Measurements from ENCODE around the gene FBN2.

The FBN2 gene

GRCh38 chr5:128362370-128362769, 175.7 kb downstream of the FBN2 start:
- H3K9me3 ChIP-seq (replicated peaks in 1 of 2; ENCODE audit: control insufficient read depth in 2 of 2, insufficient read depth in 1 of 2, low read depth in 1 of 2, low read length in 2 of 2), result no peaks in the 10 kb centered on the region
- H3K18ac ChIP-seq (ENCODE audit: low read length), result no peak overlapping the region
- H2AFZ ChIP-seq (ENCODE audit: low read length), result no peak overlapping the region
- no CpG with 5 or more reads among the region's 4 CpGs for WGBS, 2 donors (ENCODE audit: extremely low coverage in 2 of 2, insufficient read length in 2 of 2, insufficient replicate concordance in 1 of 2)
- H3K27me3 ChIP-seq (ENCODE audit: control insufficient read depth in 3 of 3, insufficient read depth in 3 of 3, low read depth in 1 of 3, low read length in 3 of 3), result no peaks in the 10 kb centered on the region
- peaks cover 3 to 83% of the 10 kb centered on the region in 2 donors for H3K36me3 ChIP-seq (replicated peaks in 1 of 2; ENCODE audit: control insufficient read depth in 2 of 2, insufficient read depth in 2 of 2, low read length in 2 of 2)
- H3K9ac ChIP-seq (ENCODE audit: low read depth, low read length, poor library complexity), result no peak overlapping the region
- no peak overlapping the region for H3K4me2 ChIP-seq (ENCODE audit: insufficient read depth, low read length, poor library complexity, severe bottlenecking)
- no peaks in the 10 kb centered on the region for H3K79me1 ChIP-seq (ENCODE audit: low read depth, low read length)
- no peak overlapping the region for H4K91ac ChIP-seq (ENCODE audit: low read depth, low read length, poor library complexity)
- no peak overlapping the region for H3K4ac ChIP-seq (ENCODE audit: low read length)
- no peak overlapping the region for H3K4me3 ChIP-seq (ENCODE audit: low read length in 2 of 2)
- no peak overlapping the region for H3K14ac ChIP-seq (ENCODE audit: low read length)
- DNase-seq (ENCODE audit: low spot score), result no peak
- H2BK120ac ChIP-seq (ENCODE audit: low read depth, low read length), result no peak overlapping the region
- no peak overlapping the region for H4K8ac ChIP-seq (ENCODE audit: low read depth, low read length)
- H3K23ac ChIP-seq (ENCODE audit: low read depth, low read length, poor library complexity), result no peak overlapping the region
- H2AK5ac ChIP-seq (ENCODE audit: low read depth, low read length), result no peak overlapping the region
- no peak overlapping the region for H2BK5ac ChIP-seq (ENCODE audit: low read length)
- H2BK15ac ChIP-seq (ENCODE audit: low read length), result no peak overlapping the region
- no peak overlapping the region for H2BK12ac ChIP-seq (ENCODE audit: low read length)
- peaks cover 4 to 6% of the 10 kb centered on the region in 2 donors for H3K4me1 ChIP-seq (ENCODE audit: control insufficient read depth in 2 of 2, insufficient read depth in 1 of 2, low read depth in 1 of 2, low read length in 2 of 2)
- no peak overlapping the region for H3K27ac ChIP-seq (replicated peaks; ENCODE audit: low read length)

GRCh38 chr5:128358826-128359225, 179.2 kb downstream of the FBN2 start:
- H3K27me3 ChIP-seq (ENCODE audit: control insufficient read depth in 3 of 3, insufficient read depth in 3 of 3, low read depth in 1 of 3, low read length in 3 of 3), result no peaks in the 10 kb centered on the region
- H3K27ac ChIP-seq (replicated peaks; ENCODE audit: low read length), result no peak overlapping the region
- no peak overlapping the region for H3K9ac ChIP-seq (ENCODE audit: low read depth, low read length, poor library complexity)
- no peak overlapping the region for H3K4me2 ChIP-seq (ENCODE audit: insufficient read depth, low read length, poor library complexity, severe bottlenecking)
- no peak overlapping the region for H3K4me3 ChIP-seq (ENCODE audit: low read length in 2 of 2)
- no peak overlapping the region for H2AK5ac ChIP-seq (ENCODE audit: low read depth, low read length)
- no peak overlapping the region for H3K4ac ChIP-seq (ENCODE audit: low read length)
- no peaks in the 10 kb centered on the region for H3K79me1 ChIP-seq (ENCODE audit: low read depth, low read length)
- H2BK15ac ChIP-seq (ENCODE audit: low read length), result no peak overlapping the region
- H3K14ac ChIP-seq (ENCODE audit: low read length), result no peak overlapping the region
- H3K23ac ChIP-seq (ENCODE audit: low read depth, low read length, poor library complexity), result no peak overlapping the region
- no peak overlapping the region for H2BK120ac ChIP-seq (ENCODE audit: low read depth, low read length)
- peaks cover 4 to 6% of the 10 kb centered on the region in 2 donors for H3K4me1 ChIP-seq (ENCODE audit: control insufficient read depth in 2 of 2, insufficient read depth in 1 of 2, low read depth in 1 of 2, low read length in 2 of 2)
- H2AFZ ChIP-seq (ENCODE audit: low read length), result no peak overlapping the region
- no peak overlapping the region for H2BK5ac ChIP-seq (ENCODE audit: low read length)
- H3K9me3 ChIP-seq (replicated peaks in 1 of 2; ENCODE audit: control insufficient read depth in 2 of 2, insufficient read depth in 1 of 2, low read depth in 1 of 2, low read length in 2 of 2), result no peaks in the 10 kb centered on the region
- no peak overlapping the region for H4K8ac ChIP-seq (ENCODE audit: low read depth, low read length)
- H2BK12ac ChIP-seq (ENCODE audit: low read length), result no peak overlapping the region
- H3K18ac ChIP-seq (ENCODE audit: low read length), result no peak overlapping the region
- DNase-seq (ENCODE audit: low spot score), result no peak
- no peak overlapping the region for H4K91ac ChIP-seq (ENCODE audit: low read depth, low read length, poor library complexity)
- WGBS, 2 donors (ENCODE audit: extremely low coverage in 2 of 2, insufficient read length in 2 of 2, insufficient replicate concordance in 1 of 2), result no CpG with 5 or more reads among the region's 1 CpG
- H3K36me3 ChIP-seq (replicated peaks in 1 of 2; ENCODE audit: control insufficient read depth in 2 of 2, insufficient read depth in 2 of 2, low read length in 2 of 2), result peaks cover 10 to 87% of the 10 kb centered on the region in 2 donors

- no peak overlapping the region for H4K8ac ChIP-seq (ENCODE audit: low read depth, low read length)
- H2BK15ac ChIP-seq (ENCODE audit: low read length), result no peak overlapping the region
- H2BK120ac ChIP-seq (ENCODE audit: low read depth, low read length), result no peak overlapping the region
- H3K79me1 ChIP-seq (ENCODE audit: low read depth, low read length), result no peaks in the 10 kb centered on the region
- H3K4me3 ChIP-seq (ENCODE audit: low read length in 2 of 2), result no peak overlapping the region
- no peak overlapping the region for H2BK5ac ChIP-seq (ENCODE audit: low read length)
- no peak overlapping the region for H3K27ac ChIP-seq (replicated peaks; ENCODE audit: low read length)
- H3K9ac ChIP-seq (ENCODE audit: low read depth, low read length, poor library complexity), result no peak overlapping the region
- H4K91ac ChIP-seq (ENCODE audit: low read depth, low read length, poor library complexity), result no peak overlapping the region
- DNase-seq (ENCODE audit: low spot score), result no peak
- H3K27me3 ChIP-seq (ENCODE audit: control insufficient read depth in 3 of 3, insufficient read depth in 3 of 3, low read depth in 1 of 3, low read length in 3 of 3), result no peaks in the 10 kb centered on the region
- H2AK5ac ChIP-seq (ENCODE audit: low read depth, low read length), result no peak overlapping the region
- H3K14ac ChIP-seq (ENCODE audit: low read length), result no peak overlapping the region
- no peak overlapping the region for H3K23ac ChIP-seq (ENCODE audit: low read depth, low read length, poor library complexity)
- no peak overlapping the region for H3K4ac ChIP-seq (ENCODE audit: low read length)
- no peak overlapping the region for H2BK12ac ChIP-seq (ENCODE audit: low read length)
- H2AFZ ChIP-seq (ENCODE audit: low read length), result no peak overlapping the region
- H3K36me3 ChIP-seq (replicated peaks in 1 of 2; ENCODE audit: control insufficient read depth in 2 of 2, insufficient read depth in 2 of 2, low read length in 2 of 2), result peaks cover 7 to 89% of the 10 kb centered on the region in 2 donors
- H3K4me2 ChIP-seq (ENCODE audit: insufficient read depth, low read length, poor library complexity, severe bottlenecking), result no peak overlapping the region
- H3K4me1 ChIP-seq (ENCODE audit: control insufficient read depth in 2 of 2, insufficient read depth in 1 of 2, low read depth in 1 of 2, low read length in 2 of 2), result peaks cover 4 to 6% of the 10 kb centered on the region in 2 donors
- H3K18ac ChIP-seq (ENCODE audit: low read length), result no peak overlapping the region
- WGBS, 2 donors (ENCODE audit: extremely low coverage in 2 of 2, insufficient read length in 2 of 2, insufficient replicate concordance in 1 of 2), result no CpG with 5 or more reads among the region's 3 CpGs
- no peaks in the 10 kb centered on the region for H3K9me3 ChIP-seq (replicated peaks in 1 of 2; ENCODE audit: control insufficient read depth in 2 of 2, insufficient read depth in 1 of 2, low read depth in 1 of 2, low read length in 2 of 2)
Observed at GRCh38 chr5:128357226-128357625, 180.8 kb downstream of the FBN2 start.

- Histone ChIP-seq H3K4me3 (ENCODE audit: low read length in 2 of 2) (no peak overlapping the region), H3K27ac (replicated peaks; ENCODE audit: low read length) (no peak overlapping the region), H2BK15ac (ENCODE audit: low read length) (no peak overlapping the region), H4K8ac (ENCODE audit: low read depth, low read length) (no peak overlapping the region), H2AK5ac (ENCODE audit: low read depth, low read length) (no peak overlapping the region), H3K79me1 (ENCODE audit: low read depth, low read length) (no peaks in the 10 kb centered on the region), H3K4me2 (ENCODE audit: insufficient read depth, low read length, poor library complexity, severe bottlenecking) (no peak overlapping the region), H3K14ac (ENCODE audit: low read length) (no peak overlapping the region), H2BK120ac (ENCODE audit: low read depth, low read length) (no peak overlapping the region), H3K23ac (ENCODE audit: low read depth, low read length, poor library complexity) (no peak overlapping the region), H3K4me1 (ENCODE audit: control insufficient read depth in 2 of 2, insufficient read depth in 1 of 2, low read depth in 1 of 2, low read length in 2 of 2) (peaks cover 4 to 5% of the 10 kb centered on the region in 2 donors), H3K36me3 (replicated peaks in 1 of 2; ENCODE audit: control insufficient read depth in 2 of 2, insufficient read depth in 2 of 2, low read length in 2 of 2) (peaks cover 7 to 85% of the 10 kb centered on the region in 2 donors), H2AFZ (ENCODE audit: low read length) (no peak overlapping the region), H4K91ac (ENCODE audit: low read depth, low read length, poor library complexity) (no peak overlapping the region), H3K4ac (ENCODE audit: low read length) (no peak overlapping the region), H3K9ac (ENCODE audit: low read depth, low read length, poor library complexity) (no peak overlapping the region), H2BK5ac (ENCODE audit: low read length) (no peak overlapping the region), H3K9me3 (replicated peaks in 1 of 2; ENCODE audit: control insufficient read depth in 2 of 2, insufficient read depth in 1 of 2, low read depth in 1 of 2, low read length in 2 of 2) (no peaks in the 10 kb centered on the region), H2BK12ac (ENCODE audit: low read length) (no peak overlapping the region), H3K27me3 (ENCODE audit: control insufficient read depth in 3 of 3, insufficient read depth in 3 of 3, low read depth in 1 of 3, low read length in 3 of 3) (no peaks in the 10 kb centered on the region), H3K18ac (ENCODE audit: low read length) (no peak overlapping the region)
- WGBS, 2 donors (ENCODE audit: extremely low coverage in 2 of 2, insufficient read length in 2 of 2, insufficient replicate concordance in 1 of 2), result no CpG with 5 or more reads among the region's 3 CpGs
- DNase-seq (ENCODE audit: low spot score), result no peak
Observed at GRCh38 chr5:128355961-128356360, 182.1 kb downstream of the FBN2 start.

Data from neuronal stem cell (in vitro differentiated cells).